SJSA1 (cell line): ENCODE measurements around the gene RMDN2. TPM values are rescaled to one million over a fixed set of nuclear protein-coding genes. Genes with fewer than 3 reads are reported as not detected.
A peak's percentile ranks its signal among the peaks of the same experiment; 100 is the strongest.
"Not testable (repeated sequence)": the region's sequence is repeated elsewhere in the genome, so short reads cannot be mapped to it uniquely, and the experiment has no call there.

ENCODE experiments used
- DNase-seq, 2 experiments: peaks; one replicate each; pipeline ENCODE4 v3.0.0-alpha.2; 2015 to 2020; ENCODE audit warnings: low spot score in 2 of 2, low read depth in 1 of 2
- H3K27ac ChIP-seq: fragments of 250-450 bp; sonication (Bioruptor Pico); 2 replicates; pipeline ENCODE4 v1.5.1; 2020; ENCODE audit warnings: mild to moderate bottlenecking, moderate library complexity
- H3K27me3 ChIP-seq: fragments of 250-450 bp; sonication (Bioruptor Pico); replicated peaks from 2 replicates; pipeline ENCODE4 v1.5.1; 2020; ENCODE audit warnings: mild to moderate bottlenecking, moderate library complexity
- H3K36me3 ChIP-seq: fragments of 250-450 bp; sonication (Bioruptor Pico); 2 replicates; pipeline ENCODE4 v1.5.1; 2020; ENCODE audit warnings: mild to moderate bottlenecking
- H3K4me1 ChIP-seq: fragments of 250-450 bp; sonication (Bioruptor Pico); replicated peaks from 2 replicates; pipeline ENCODE4 v1.6.1; 2021; ENCODE audit warnings: mild to moderate bottlenecking
- H3K4me3 ChIP-seq: fragments of 250-450 bp; sonication (Bioruptor Pico); 2 replicates; pipeline ENCODE4 v1.5.1; 2020; ENCODE audit warnings: mild to moderate bottlenecking
- H3K9me3 ChIP-seq: fragments of 250-450 bp; sonication (Bioruptor Pico); replicated peaks from 2 replicates; pipeline ENCODE4 v1.5.1; 2020; ENCODE audit warnings: mild to moderate bottlenecking
- total RNA-seq: library from RNA; depleted of rRNA; stranded (reverse); fragments of >200 nt; shearing (Covaris generic); gene quantifications from 2 replicates; pipeline ENCODE4 v1.2.3, GENCODE V29; 2014

The RMDN2 gene
- total RNA-seq, 1 experiment from 2014 or later, result 20.8 TPM

- Histone ChIP-seq H3K4me1 (no peaks in the 10 kb centered on the region), H3K27me3 (no peaks in the 10 kb centered on the region), H3K36me3 (no peaks in the 10 kb centered on the region), H3K27ac (no peak overlapping the region), H3K4me3 (no peak overlapping the region), H3K9me3 (no peaks in the 10 kb centered on the region)
- DNase-seq, result no peak
Measured at GRCh38 chr2:38000485-38001222, 75.6 kb downstream of the RMDN2 start.

GRCh38 chr2:38010187-38010586 is 85.1 kb downstream of the RMDN2 start:
- H3K36me3 ChIP-seq, H3K27me3 ChIP-seq, H3K4me3 ChIP-seq, H3K9me3 ChIP-seq, DNase-seq, H3K27ac ChIP-seq: not testable (repeated sequence)
- peaks cover 16% of the 10 kb centered on the region for H3K4me1 ChIP-seq

GRCh38 chr2:38010995-38011394 is 85.9 kb downstream of the RMDN2 start:
- Histone ChIP-seq H3K9me3 (no peaks in the 10 kb centered on the region), H3K27me3 (no peaks in the 10 kb centered on the region), H3K4me1 (peaks cover 16% of the 10 kb centered on the region), H3K27ac (no peak overlapping the region), H3K36me3 (no peaks in the 10 kb centered on the region), H3K4me3 (no peak overlapping the region)
- no peak for DNase-seq

GRCh38 chr2:38013158-38013752 is 88.2 kb downstream of the RMDN2 start:
- H3K4me3 ChIP-seq, result no peak overlapping the region
- H3K9me3 ChIP-seq, result no peaks in the 10 kb centered on the region
- peaks cover 16% of the 10 kb centered on the region for H3K4me1 ChIP-seq
- peak overlapping the region; percentile 8; the same call in 1 of the 2 replicates for H3K27ac ChIP-seq
- no peaks in the 10 kb centered on the region for H3K36me3 ChIP-seq
- no peak for DNase-seq
- H3K27me3 ChIP-seq, result no peaks in the 10 kb centered on the region

- no peaks in the 10 kb centered on the region for H3K9me3 ChIP-seq
- H3K27ac ChIP-seq, result no peak overlapping the region
- no peak overlapping the region for H3K4me3 ChIP-seq
- no peaks in the 10 kb centered on the region for H3K27me3 ChIP-seq
- no peaks in the 10 kb centered on the region for H3K36me3 ChIP-seq
- H3K4me1 ChIP-seq, result peaks cover 16% of the 10 kb centered on the region
- no peak for DNase-seq
Measured at GRCh38 chr2:38016219-38016618, 91.1 kb downstream of the RMDN2 start.

GRCh38 chr2:38017836-38018235 is 92.7 kb downstream of the RMDN2 start:
- Histone ChIP-seq H3K27ac (no peak overlapping the region), H3K4me1 (peaks cover 13% of the 10 kb centered on the region), H3K4me3 (no peak overlapping the region), H3K9me3 (no peaks in the 10 kb centered on the region), H3K27me3 (no peaks in the 10 kb centered on the region), H3K36me3 (no peaks in the 10 kb centered on the region)
- no peak for DNase-seq

- not testable (repeated sequence) for H3K4me3 ChIP-seq, DNase-seq, H3K36me3 ChIP-seq
Measured at GRCh38 chr2:38020359-38021069, 95.4 kb downstream of the RMDN2 start.

GRCh38 chr2:38021589-38021988 is 96.5 kb downstream of the RMDN2 start:
- H3K27ac ChIP-seq, result no peak overlapping the region
- no peaks in the 10 kb centered on the region for H3K36me3 ChIP-seq
- H3K4me3 ChIP-seq, result no peak overlapping the region
- H3K27me3 ChIP-seq, result no peaks in the 10 kb centered on the region
- H3K4me1 ChIP-seq, result no peaks in the 10 kb centered on the region
- no peaks in the 10 kb centered on the region for H3K9me3 ChIP-seq
- DNase-seq, result no peak

More at GRCh38 chr2:38020359-38021069, 95.4 kb downstream of the RMDN2 start:
- not testable (repeated sequence) for H3K9me3 ChIP-seq, H3K27ac ChIP-seq, H3K4me1 ChIP-seq, H3K27me3 ChIP-seq

- DNase-seq, result no peak
- Histone ChIP-seq H3K36me3 (no peaks in the 10 kb centered on the region), H3K4me3 (no peak overlapping the region), H3K9me3 (no peaks in the 10 kb centered on the region), H3K27ac (no peak overlapping the region), H3K27me3 (no peaks in the 10 kb centered on the region), H3K4me1 (no peaks in the 10 kb centered on the region)
Measured at GRCh38 chr2:38026846-38027245, 101.8 kb downstream of the RMDN2 start.

GRCh38 chr2:38028829-38029228 is 103.7 kb downstream of the RMDN2 start:
- no peaks in the 10 kb centered on the region; the same call in 1 of the 2 replicates for H3K4me1 ChIP-seq
- H3K4me3 ChIP-seq, result no peak overlapping the region
- H3K27ac ChIP-seq, result no peak overlapping the region
- H3K9me3 ChIP-seq, result no peaks in the 10 kb centered on the region
- DNase-seq, result no peak
- H3K36me3 ChIP-seq, result no peaks in the 10 kb centered on the region
- H3K27me3 ChIP-seq, result no peaks in the 10 kb centered on the region

- H3K27me3 ChIP-seq, result no peaks in the 10 kb centered on the region
- DNase-seq, result no peak
- H3K4me3 ChIP-seq, result no peak overlapping the region
- H3K4me1 ChIP-seq, result no peaks in the 10 kb centered on the region; the same call in 1 of the 2 replicates
- no peak overlapping the region for H3K27ac ChIP-seq
- no peaks in the 10 kb centered on the region for H3K9me3 ChIP-seq
- H3K36me3 ChIP-seq, result no peaks in the 10 kb centered on the region
Measured at GRCh38 chr2:38029512-38029911, 104.4 kb downstream of the RMDN2 start.

GRCh38 chr2:38030635-38031355 is 105.7 kb downstream of the RMDN2 start:
- DNase-seq, result no peak
- Histone ChIP-seq H3K27me3 (no peaks in the 10 kb centered on the region), H3K36me3 (no peaks in the 10 kb centered on the region), H3K9me3 (no peaks in the 10 kb centered on the region), H3K4me1 (no peaks in the 10 kb centered on the region; the same call in 1 of the 2 replicates), H3K4me3 (no peak overlapping the region), H3K27ac (no peak overlapping the region)

- Histone ChIP-seq H3K27ac (no peak overlapping the region), H3K4me1 (no peaks in the 10 kb centered on the region; the same call in 1 of the 2 replicates), H3K4me3 (no peak overlapping the region), H3K9me3 (no peaks in the 10 kb centered on the region), H3K36me3 (no peaks in the 10 kb centered on the region), H3K27me3 (no peaks in the 10 kb centered on the region)
- no peak for DNase-seq
Measured at GRCh38 chr2:38032946-38033345, 107.9 kb downstream of the RMDN2 start.
